ENCODE measurements around the gene SIVA1. TPM values are rescaled to one million over a fixed set of nuclear protein-coding genes. Genes with fewer than 3 reads are reported as not detected.

Gene SIVA1
- total and polyA plus RNA-seq, 2 donors (not counting 1 experiment from before 2014, with no cell fraction given): 50.7 to 123 TPM

GRCh38 chr14:104741803-104742251, 11.1 kb upstream of the SIVA1 start:
- CTCF ChIA-PET: no interaction called here
- DNase-seq (no peak), ATAC-seq (ENCODE audit: low read depth) (no peak)
- Histone ChIP-seq H3K27ac (ENCODE audit: low read length in 2 of 2) (no peak overlapping the region), H3K36me3 (replicated peaks in 1 of 2; ENCODE audit: control extremely low read depth in 1 of 2, control insufficient read depth in 1 of 2, extremely low read depth in 1 of 2, insufficient read depth in 2 of 2, low read length in 1 of 2) (no peaks in the 10 kb centered on the region), H3K9me3 (ENCODE audit: control extremely low read depth in 1 of 3, control insufficient read depth in 2 of 3, insufficient read depth in 1 of 3, low read length in 2 of 3) (no peaks in the 10 kb centered on the region), H2AFZ (ENCODE audit: insufficient read depth, low read depth, low read length, poor library complexity, severe bottlenecking) (no peak overlapping the region), H3K4me2 (replicated peaks; ENCODE audit: low read depth, low read length, poor library complexity, severe bottlenecking) (no peak overlapping the region), H3K9ac (ENCODE audit: low read length) (no peak overlapping the region), H3K79me2 (ENCODE audit: control insufficient read depth, insufficient read depth, low read length) (no peaks in the 10 kb centered on the region), H3K4me3 (ENCODE audit: control extremely low read depth in 1 of 5, extremely low read depth in 1 of 5, insufficient read depth in 1 of 5, low read depth in 2 of 5, low read length in 4 of 5) (no peak overlapping the region), H3K27me3 (replicated peaks in 1 of 4; ENCODE audit: control extremely low read depth in 1 of 4, control insufficient read depth in 3 of 4, insufficient read depth in 4 of 4, low read length in 3 of 4) (no peaks in the 10 kb centered on the region), H3K4me1 (ENCODE audit: control insufficient read depth in 2 of 2, insufficient read depth in 2 of 2, low read length in 2 of 2) (no peaks in the 10 kb centered on the region), H4K20me1 (ENCODE audit: control insufficient read depth, insufficient read depth, low read length, poor library complexity, severe bottlenecking) (no peaks in the 10 kb centered on the region)
- WGBS (ENCODE audit: insufficient coverage): 73% methylated on average over 23 of the region's 23 CpGs
- H3K27ac Mint-ChIP-seq: no peak overlapping the region
- TF ChIP-seq EZH2 (IDR thresholded peaks at IDR 0.05; ENCODE audit: borderline replicate concordance, insufficient read depth, low read depth, low read length, poor library complexity, severe bottlenecking) (no peak), CTCF (IDR thresholded peaks at IDR 0.05) (no peak)
- H3K9me3 Mint-ChIP-seq (ENCODE audit: insufficient read depth): no peaks in the 10 kb centered on the region
- H3K4me3 Mint-ChIP-seq: no peak overlapping the region
- H3K4me1 Mint-ChIP-seq: no peaks in the 10 kb centered on the region
- intact Hi-C loops (cut with micrococcal nuclease): no loop called here
- POLR2A ChIA-PET: no interaction called here
- no peaks in the 10 kb centered on the region for H3K27me3 Mint-ChIP-seq

- Histone ChIP-seq H2AFZ (ENCODE audit: insufficient read depth, low read depth, low read length, poor library complexity, severe bottlenecking) (no peak overlapping the region), H3K4me1 (ENCODE audit: control insufficient read depth in 2 of 2, insufficient read depth in 2 of 2, low read length in 2 of 2) (no peaks in the 10 kb centered on the region), H3K79me2 (ENCODE audit: control insufficient read depth, insufficient read depth, low read length) (no peaks in the 10 kb centered on the region), H3K36me3 (replicated peaks in 1 of 2; ENCODE audit: control extremely low read depth in 1 of 2, control insufficient read depth in 1 of 2, extremely low read depth in 1 of 2, insufficient read depth in 2 of 2, low read length in 1 of 2) (no peaks in the 10 kb centered on the region), H3K27ac (ENCODE audit: low read length in 2 of 2) (no peak overlapping the region), H3K9ac (ENCODE audit: low read length) (no peak overlapping the region), H4K20me1 (ENCODE audit: control insufficient read depth, insufficient read depth, low read length, poor library complexity, severe bottlenecking) (no peaks in the 10 kb centered on the region), H3K4me2 (replicated peaks; ENCODE audit: low read depth, low read length, poor library complexity, severe bottlenecking) (no peak overlapping the region), H3K4me3 (ENCODE audit: control extremely low read depth in 1 of 5, extremely low read depth in 1 of 5, insufficient read depth in 1 of 5, low read depth in 2 of 5, low read length in 4 of 5) (no peak overlapping the region), H3K9me3 (ENCODE audit: control extremely low read depth in 1 of 3, control insufficient read depth in 2 of 3, insufficient read depth in 1 of 3, low read length in 2 of 3) (no peaks in the 10 kb centered on the region), H3K27me3 (replicated peaks in 1 of 4; ENCODE audit: control extremely low read depth in 1 of 4, control insufficient read depth in 3 of 4, insufficient read depth in 4 of 4, low read length in 3 of 4) (no peaks in the 10 kb centered on the region)
- CTCF ChIA-PET: no interaction called here
- intact Hi-C loops (cut with micrococcal nuclease): no loop called here
- no peaks in the 10 kb centered on the region for H3K9me3 Mint-ChIP-seq (ENCODE audit: insufficient read depth)
- ATAC-seq (ENCODE audit: low read depth) (no peak), DNase-seq (no peak)
- 91% methylated on average over 29 of the region's 32 CpGs for WGBS (ENCODE audit: insufficient coverage)
- no peaks in the 10 kb centered on the region for H3K4me1 Mint-ChIP-seq
- H3K4me3 Mint-ChIP-seq: no peak overlapping the region
- no peak overlapping the region for H3K27ac Mint-ChIP-seq
- POLR2A ChIA-PET: no interaction called here
- TF ChIP-seq EZH2 (IDR thresholded peaks at IDR 0.05; ENCODE audit: borderline replicate concordance, insufficient read depth, low read depth, low read length, poor library complexity, severe bottlenecking) (no peak), CTCF (IDR thresholded peaks at IDR 0.05) (no peak)
- no peaks in the 10 kb centered on the region for H3K27me3 Mint-ChIP-seq
These were observed 10.1 kb upstream of the SIVA1 start for GRCh38 chr14:104742586-104743455.
